Germinal center (tissue), 1 donor: ENCODE results near the gene CENPP.
"Not testable (repeated sequence)": the region's sequence is repeated elsewhere in the genome, so short reads cannot be mapped to it uniquely, and the experiment has no call there.

Experiments
- DNase-seq: peaks from one replicate; pipeline ENCODE4 v3.0.0; 2012; ENCODE audit warnings: mixed read lengths, low spot score

Gene CENPP

DNA sequence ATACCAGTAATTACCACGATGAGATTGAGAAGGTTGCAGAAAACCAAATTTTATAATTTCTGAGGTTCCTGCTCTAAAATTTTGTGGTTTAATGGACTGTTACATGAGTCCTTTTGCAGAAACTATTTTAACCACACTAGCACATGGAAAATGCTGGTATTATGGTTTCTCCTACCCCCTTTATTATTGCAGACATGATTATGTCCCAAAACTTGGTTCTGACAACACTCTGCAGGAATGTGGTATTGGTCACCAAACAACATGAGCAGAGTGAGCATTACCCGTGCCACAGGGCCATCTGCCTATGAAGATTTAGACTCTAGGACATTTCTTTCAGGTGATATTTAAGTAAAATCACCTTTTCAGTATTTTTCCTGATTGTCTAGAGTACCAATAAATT lies 212.8 kb downstream of the CENPP start:
- DNase-seq, result no peak

DNA sequence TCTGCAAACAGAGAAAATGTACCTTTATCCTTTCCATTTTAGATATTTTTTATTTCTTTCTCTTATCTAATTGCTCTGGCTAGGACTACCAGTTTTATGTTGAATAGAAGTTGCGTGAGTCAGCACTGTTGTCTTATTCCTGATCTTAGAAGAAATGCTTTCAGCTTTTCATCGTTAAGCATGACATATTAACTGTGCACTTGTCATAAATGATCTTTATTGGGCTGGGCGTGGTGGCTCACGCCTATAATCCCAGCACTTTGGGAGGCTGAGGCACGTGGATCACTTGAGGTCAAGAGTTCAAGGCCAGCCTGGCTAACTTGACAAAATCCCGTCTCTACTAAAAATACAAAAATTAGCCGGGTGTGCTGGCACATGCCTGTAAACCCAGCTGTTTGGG lies 218.2 kb downstream of the CENPP start:
- DNase-seq, result no peak

DNA sequence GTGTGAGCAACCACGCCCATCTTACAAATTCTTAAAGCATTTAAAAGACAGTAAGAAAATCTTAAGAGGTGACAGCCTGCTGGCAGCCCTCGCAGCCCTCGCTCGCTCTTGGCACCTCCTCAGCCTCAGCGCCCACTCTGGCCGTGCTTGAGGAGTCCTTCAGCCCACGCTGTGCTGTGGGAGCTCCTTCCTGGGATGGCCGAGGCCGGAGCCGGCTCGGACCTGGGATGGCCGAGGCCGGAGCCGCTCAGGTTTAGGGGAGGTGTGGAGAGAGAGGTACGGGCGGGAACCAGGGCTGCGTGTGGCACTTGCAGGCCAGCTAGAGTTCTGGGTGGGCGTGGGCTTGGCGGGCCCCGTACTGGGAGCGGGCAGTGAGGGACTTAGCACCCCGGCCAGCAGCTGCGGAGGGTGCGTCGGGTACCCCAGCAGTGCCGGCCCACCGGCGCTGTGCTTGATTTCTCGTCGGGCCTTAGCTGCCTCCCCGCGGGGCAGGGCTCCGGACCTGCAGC lies 219.3 kb downstream of the CENPP start:
- no peak for DNase-seq

DNA sequence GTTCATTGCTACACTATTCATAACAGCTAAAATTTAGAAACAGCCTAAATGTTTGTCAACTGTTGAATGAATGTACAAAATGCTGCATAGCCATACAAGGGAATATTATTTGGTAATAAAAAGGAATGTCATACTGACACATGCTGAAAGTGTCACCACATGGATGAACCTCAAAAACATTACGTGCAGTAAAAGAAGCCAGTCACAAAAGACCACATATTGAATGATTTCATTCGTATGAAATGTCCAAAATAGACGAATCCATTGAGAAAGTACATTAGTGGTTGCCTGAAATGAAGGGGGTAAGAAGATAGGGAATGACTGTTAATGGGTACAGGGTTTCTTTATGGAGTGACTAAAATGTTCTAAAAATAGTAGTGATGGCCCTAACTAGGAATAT lies 221.6 kb downstream of the CENPP start:
- DNase-seq, result no peak

DNA sequence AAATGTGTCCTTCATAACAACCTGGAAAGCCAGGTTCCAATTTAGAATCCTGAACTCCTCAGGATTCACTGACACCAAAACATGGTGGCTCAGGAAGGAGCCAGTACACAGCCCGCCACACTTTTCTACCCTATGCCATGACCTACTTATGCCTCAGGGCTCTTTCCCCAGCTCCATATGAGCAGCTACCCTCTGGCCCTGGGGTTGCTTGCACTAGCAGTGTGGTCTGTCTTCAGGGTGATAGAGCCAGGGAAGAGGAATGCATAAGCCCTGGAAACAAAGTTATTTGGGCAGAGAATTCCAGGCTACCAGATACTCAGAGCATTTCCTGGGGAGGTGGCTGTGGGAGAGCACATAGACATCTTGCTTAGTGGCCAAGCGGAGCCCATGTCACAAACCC lies 225.0 kb downstream of the CENPP start:
- no peak for DNase-seq

DNA sequence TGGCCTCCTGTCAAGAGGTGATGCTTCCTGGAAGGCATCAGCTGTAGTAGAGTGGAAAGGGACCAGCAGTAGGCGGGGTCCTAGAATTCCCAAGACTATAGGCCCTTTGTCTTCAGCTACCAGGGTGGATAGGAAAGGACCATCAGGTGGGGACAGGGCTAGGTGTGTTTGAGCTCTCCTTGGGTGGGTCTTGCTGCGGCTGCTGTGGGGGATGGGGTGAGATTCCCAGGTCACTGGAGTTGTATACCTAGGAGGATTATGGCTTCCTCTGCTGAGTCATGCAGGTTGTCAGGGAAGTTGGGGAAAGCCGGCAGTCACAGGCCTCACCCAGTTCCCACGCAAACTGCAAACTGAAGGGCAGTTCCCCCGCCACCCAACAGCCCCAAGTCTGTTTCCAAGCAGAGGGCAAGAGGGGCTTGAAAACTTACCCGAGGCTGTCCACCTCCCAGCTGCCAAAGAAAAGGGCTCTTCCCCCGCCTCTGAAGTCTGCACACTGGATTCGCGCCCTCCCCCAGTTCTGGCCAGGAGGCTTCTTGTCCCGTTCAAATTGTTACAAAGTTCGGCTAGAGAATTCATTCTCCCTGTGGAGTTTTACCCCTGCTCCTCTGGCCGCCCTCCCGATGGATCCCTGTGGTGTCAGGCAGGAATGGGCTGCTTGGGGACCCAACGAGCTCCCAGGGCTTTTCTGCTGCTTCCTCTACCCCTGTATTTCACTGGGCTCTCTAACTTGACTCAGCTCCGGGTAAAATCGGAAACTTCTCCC lies 233.0 kb downstream of the CENPP start:
- no peak for DNase-seq

DNA sequence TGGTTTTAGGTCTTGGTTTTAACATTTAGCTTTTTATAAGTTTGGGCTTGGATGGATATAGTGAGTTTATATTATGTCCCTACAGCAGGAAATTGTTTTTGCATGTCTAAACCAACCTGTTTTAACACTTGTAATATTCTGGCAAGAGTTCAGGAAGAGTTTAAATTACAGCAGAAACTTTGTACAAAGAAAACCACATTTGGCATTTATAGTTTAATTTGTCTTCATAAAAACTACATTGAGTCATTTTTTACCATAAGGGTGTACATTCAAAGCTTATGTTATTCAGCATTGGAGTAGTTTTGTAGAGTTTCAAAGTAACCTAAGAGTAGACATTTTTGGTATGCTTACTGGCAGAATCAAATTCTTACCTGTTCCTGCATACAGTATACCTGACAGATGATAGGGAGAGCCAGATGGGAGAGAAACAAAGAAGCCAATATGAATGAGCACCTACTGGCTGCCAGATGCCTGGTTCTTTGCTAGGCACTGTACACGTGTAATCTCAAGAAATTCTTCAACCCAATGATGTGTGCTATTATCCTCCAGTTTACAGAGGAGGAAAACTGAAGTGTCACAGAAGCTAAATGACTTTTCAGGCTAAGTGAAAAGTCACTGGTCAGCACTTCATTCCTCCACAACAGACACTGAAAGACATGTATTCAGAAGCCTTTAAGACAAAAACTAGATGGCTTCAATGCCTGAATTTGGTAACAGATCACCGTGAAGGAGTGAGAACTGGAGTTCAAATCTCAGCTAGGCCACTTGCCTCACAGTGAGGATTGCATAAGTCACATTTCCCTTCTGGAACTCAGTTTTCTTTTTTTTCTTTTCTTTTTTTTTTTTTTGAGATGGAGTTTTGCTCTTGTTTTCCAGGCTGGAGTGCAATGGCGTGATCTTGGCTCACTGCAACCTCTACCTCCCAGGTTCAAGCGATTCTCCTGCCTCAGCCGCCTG lies 235.9 kb downstream of the CENPP start:
- DNase-seq, result no peak

DNA sequence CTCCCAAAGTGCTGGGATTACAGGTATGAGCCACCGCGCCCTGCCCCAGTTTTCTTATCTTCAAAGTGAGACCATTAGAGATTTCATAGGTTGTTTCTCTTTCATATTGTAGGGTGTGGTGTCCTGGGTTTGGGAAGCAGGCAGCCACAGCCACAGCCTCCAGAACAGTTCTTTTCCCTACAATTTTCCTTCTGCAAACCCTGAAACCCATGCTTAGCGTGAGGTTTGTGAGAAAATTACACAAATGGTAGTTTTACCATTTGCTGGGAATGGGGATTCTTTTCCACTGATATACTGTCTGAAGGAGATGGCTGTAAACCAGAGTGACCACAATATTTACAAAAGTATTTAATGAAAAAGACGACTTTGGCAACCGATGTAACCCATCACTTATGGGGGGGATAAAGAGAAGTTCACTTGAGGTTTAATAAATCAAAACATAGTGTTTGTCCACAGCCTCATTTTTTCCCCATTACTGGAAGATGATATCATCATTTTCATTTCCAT lies 236.8 kb downstream of the CENPP start:
- DNase-seq, result no peak

DNA sequence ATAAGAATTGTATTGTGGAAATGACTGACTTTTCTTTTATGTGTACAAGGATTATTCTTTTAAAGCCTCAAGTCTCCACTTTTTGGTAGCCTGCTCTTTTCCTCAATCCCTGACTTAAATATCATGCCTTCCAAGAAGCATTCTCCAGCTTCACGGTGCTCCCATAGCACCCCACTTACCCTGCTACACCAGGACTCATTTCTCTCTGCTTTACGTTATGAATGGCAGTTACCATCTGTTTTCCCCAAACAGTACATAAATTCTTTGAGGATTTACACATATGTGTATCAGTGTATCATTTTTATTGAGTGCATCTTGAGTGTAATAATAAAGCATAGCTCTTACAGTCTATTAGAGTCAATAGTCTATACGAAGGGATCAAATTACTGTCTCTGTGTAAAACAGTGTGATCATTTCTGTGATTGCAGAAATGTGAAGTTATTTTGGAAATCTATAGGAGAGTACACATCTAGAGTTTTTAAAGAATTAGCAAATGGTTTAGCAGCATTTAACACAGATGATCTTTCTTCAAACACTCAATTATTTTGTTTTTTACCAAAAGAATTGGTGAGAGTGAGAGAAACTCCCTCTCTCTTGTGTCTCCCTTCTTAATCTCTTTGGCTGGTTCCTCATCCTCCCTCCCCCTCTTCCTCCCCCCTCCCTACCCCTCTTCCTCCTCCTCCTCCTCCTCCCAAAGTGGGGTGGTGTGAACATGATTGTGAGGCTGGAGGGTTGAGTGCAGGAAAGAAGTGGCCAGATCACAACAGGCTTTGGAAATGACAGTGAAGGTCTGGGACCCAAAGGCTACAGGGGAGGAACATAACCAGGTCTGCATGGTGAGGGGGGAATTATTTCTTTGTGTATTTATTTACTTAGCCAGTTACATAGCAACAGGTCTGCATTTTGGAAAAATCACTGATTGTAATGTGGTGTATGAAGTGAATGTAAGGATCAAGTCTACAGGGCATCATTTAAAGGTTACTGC lies 237.7 kb downstream of the CENPP start:
- DNase-seq, result no peak

DNA sequence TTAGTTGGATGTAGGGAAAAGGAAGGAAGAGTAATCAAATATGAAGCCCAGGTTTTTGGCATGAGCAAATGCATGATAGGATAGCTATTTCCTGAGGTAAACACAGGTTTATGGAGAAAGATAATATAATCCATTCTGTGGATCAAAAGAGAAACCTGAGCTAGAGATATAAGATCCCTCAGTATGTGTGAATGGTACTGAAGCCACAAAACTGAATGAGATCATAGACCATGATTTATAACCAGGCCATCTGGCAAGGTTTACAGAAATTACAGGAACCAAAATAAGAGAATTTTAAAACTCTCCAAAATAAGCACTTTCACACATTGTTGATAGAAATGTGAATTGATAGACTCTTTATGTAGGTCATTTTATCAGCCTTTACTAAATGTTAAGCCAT lies 238.8 kb downstream of the CENPP start:
- no peak for DNase-seq

DNA sequence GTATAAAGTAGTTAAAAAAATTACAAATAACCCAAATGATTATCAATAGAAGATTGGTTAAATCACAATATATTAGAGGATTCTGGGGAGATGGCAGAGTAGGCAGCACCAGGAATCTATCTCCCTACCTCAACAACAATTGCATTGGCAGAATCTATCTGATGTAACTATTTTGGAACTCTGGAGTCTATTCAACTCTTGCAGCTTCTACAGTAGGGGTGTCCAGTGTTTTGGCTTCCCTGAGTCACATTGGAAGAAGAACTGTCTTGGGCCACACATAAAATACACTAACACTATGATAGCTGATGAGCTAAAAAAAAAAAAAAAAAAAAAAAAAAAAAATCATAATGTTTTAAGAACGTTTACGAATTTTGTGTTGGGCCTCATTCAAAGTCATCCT lies 239.2 kb downstream of the CENPP start:
- DNase-seq, result no peak

DNA sequence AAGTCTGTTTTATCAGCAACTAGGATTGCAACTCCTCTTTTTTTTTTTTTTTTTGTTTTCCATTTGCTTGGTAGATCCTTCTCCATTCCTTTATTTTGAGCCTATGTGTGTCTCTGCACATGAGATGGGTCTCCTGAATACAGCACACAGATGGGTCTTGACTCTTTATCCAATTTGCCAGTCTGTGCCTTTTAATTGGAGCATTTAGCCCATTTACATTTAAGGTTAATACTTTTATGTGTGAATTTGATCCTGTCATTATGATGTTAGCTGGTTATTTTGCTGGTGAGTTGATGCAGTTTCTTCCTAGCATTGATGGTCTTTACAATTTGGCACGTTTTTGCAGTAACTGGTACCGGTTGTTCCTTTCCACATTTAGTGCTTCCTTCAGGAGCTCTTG lies 246.1 kb downstream of the CENPP start:
- DNase-seq, result not testable (repeated sequence)

DNA sequence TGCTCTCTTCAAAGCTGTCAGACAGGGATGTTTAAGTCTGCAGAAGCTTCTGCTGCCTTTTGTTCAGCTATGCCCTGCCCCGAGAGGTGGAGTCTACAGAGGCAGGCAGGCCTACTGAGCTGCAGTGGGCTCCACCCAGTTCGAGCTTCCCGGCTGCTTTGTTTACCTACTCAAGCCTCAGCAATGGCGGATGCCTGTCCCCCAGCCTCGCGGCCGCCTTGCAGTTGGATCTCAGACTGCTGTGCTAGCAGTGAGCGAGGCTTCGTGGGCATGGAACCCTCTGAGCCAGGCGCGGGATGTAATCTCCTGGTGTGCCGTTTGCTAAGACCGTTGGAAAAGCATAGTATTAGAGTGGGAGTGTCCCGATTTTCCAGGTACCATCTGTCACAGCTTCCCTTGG lies 247.9 kb downstream of the CENPP start:
- not testable (repeated sequence) for DNase-seq

DNA sequence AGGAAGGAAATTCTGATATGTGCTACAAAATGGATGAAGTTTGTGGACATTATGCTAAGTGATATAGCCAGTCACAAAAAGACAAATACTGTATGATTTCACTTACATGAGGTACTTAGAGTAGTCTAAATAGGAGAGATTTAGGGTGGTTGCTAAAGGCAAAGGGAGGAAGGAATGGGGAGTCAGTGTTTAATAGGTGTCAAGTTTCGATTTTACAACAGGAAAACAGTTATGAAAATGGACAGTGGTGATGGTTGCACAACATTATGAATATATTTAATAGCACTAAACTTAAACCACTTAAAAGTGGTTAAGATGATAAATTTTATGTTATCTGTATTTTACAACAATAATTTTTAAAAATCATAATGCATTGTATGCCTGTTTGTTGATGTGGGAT lies 250.4 kb downstream of the CENPP start:
- DNase-seq, result no peak

DNA sequence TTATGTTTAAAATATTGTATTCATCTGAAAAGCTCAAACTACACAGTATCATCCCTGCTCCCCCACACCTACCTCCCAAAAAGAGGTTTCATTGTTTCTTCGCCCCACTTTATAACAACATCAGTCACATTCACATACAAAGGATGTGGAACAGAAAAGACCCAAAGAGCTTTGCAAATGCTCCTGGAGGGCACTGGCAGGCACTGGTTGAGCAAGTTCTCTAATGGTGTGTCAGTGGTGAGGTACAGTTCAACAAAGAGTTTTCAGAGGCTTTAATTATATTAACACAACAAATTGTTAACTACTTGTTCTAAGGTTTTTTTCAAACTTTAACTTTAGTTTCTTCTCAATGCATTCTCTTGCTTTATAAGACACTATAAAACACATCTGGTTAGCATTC lies 264.2 kb downstream of the CENPP start:
- DNase-seq, result no peak

DNA sequence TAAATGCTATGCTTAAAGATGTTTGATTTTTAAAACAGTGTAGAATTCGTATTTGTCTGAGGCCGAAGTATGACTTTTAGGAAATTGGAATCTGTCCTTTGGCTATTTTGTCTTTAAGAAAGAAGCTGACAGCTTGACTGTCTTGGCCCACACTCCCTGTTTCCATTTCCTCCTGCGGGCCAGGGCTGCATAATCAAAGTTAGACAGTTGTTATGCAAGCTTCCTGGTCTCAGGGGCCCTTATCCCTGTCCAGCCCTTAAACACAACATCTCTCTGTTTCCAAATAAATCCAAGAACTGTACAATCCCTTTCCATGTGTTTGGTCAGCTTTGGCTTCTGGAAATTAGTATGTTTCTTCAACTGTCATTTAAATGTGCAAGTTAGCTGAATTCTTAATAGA lies 264.6 kb downstream of the CENPP start:
- no peak for DNase-seq

DNA sequence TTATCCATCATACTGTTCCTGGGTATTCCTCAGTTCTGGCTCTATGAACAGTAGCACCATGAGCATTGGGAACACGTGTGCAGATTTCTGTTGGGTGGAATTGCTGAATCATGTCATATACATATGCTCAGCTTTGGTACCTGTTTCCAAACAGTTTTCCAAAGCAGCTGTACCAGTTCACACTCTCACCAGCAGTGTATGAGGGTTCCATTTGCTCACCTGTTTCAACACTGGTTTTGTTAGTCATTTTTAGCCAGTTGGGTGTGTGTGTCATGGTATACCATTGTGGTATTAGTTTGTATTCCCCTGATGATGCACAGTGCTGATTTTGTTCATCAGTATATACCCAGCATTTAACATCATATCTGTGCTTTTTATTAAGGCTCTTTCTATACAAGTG lies 266.8 kb downstream of the CENPP start:
- DNase-seq, result no peak

DNA sequence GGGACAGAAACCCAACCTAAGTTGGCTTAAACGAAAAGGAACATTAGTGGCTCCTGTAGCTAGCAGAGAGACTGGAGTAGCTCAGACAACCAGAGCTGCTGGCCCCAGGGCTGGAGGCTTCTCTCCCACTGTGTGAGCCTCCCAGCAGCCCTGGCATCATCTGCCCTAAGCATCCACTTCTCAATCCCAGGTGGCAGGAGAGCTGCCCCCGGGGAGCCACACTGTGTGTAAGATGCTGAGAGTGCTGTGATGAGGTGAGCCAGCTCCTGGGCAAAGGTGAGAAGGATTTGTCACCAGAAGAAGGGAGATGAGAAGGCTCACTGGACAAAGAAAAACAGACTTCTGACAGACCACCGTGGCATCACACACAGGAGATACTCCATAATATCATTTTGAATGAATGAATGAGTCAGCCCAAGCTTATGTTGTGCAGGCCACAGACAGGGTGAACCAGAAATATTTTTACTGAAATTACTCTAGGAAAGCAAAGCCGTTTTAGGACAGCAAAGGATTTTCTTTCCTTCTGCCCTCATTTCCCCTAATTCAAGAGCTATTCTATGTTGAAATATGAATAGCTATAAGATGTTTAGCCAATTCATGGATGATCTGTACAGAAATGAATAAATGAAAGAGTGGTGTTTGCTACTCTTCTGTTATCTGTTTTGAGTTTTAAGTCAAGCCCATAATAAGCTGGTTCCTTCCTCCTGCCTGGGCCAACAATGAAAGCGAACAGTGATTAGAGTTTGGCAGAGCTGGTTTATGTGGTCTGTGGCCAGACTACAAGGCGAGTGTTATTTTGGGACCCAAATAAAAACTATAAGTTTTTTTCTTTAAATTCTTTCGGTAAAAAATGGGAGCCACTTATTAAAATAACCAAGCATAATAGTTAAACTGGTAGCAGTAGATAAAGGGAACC lies 267.5 kb downstream of the CENPP start:
- DNase-seq, result no peak

DNA sequence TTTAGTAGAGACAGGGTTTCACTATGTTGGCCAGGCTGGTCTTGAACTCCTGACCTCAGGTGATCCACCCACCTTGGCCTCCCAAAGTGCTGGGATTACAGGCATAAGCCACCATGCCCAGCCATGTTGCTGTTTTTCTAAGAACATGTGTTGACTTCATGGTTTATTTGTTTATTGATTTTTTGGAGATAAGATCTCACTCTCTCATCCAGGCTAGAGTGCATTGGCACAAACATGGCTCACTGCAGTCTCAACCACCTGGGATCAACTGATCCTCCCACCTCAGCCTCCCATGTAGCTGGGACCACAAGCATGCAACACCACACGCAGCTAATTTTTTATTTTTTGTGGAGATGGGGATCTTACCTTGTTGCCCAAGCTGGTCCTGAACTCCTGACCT lies 269.3 kb downstream of the CENPP start:
- DNase-seq, result not testable (repeated sequence)

DNA sequence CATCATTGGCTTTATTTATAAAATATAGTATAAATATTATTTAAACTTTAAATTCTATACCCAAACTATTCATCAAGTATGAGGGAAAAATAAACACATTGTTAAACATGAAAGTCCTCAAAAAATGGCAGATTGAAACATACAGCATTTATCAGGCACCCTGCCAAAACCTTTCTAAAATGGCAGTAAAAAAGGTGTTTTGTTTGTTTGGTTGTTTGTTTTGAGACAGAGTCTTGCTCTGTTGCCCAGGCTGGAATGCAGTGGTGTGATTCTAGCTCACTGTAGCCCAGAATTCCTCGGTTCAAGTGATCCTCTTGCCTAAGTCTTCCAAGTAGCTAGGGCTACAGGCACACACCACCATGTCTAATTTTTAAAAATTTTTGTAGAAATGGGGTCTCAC lies 270.2 kb downstream of the CENPP start:
- no peak for DNase-seq

DNA sequence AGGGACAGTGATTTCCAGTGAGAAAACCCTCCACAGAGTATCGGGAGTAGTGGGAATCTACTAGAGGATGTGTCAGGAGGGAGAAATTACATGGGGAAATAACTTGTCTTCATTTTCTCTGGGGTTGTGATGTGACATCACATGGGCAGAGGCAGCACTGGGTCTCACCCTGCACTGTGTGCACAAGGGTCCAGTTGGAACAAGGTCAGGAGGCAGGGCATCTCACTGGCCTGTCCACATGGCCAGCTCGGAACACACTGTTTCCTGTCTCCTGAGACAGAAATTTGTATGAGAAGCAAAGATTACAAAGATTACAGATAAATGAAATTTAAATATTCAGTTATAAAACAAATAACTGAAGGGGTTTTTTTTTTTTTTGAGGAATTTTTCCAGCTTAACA lies 272.6 kb downstream of the CENPP start:
- no peak for DNase-seq
